GM18508 (cell line): Measurements from ENCODE around the gene HGFAC.
"Not testable (repeated sequence)": the region's sequence is repeated elsewhere in the genome, so short reads cannot be mapped to it uniquely, and the experiment has no call there.

Experiments used
- ATAC-seq: cut with Tn5 transposase; IDR thresholded peaks from one replicate; pipeline ENCODE4 v1.9.1; 2021; ENCODE audit warnings: moderate number of reproducible peaks; ENCODE audit not compliant: insufficient read depth, unreplicated experiment

The HGFAC gene

DNA sequence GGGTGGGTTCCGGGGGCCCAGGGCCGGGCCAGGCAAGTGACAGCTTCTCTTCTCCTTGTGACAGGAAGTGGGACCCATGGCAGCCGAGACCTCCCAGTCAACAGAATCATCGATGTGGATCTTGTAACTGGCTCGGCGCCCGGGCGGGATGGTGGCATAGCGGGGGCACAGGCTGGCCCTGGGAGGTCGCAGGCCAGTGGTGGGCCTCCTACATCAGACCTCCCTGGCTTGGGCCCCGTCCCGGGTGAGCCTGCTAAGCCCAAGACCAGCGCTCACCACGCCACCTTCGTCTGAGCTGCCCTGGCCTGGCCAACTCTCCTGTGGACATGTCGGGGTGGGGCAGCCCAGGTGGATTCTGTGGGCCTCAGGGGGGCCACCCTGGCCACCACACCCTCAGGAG is 2.4 kb upstream of the HGFAC start:
- no peak for ATAC-seq

DNA sequence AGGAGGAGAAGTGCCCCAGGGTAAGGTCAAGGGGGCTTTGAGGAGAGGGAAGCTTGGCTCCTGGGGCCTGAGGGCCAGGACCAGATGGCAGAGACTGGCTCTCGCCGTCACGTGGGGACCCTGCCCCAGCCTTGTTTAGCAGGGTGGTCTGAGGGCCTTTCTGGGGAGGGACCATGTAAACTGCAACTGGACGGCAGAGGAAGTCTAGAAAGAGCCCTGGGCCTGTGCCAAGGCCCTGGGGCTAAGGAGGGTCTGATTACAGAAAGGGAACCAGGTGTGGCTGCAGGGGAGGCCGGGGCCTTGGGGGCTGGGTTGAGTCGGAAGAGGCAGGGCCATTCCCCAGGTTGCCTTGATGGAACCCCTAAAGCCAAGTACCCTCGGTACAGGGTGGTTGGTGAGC is 1.8 kb upstream of the HGFAC start:
- no peak for ATAC-seq

GRCh38 chr4:3440979-3441500 is 728 bp upstream of the HGFAC start:
- no peak for ATAC-seq

DNA sequence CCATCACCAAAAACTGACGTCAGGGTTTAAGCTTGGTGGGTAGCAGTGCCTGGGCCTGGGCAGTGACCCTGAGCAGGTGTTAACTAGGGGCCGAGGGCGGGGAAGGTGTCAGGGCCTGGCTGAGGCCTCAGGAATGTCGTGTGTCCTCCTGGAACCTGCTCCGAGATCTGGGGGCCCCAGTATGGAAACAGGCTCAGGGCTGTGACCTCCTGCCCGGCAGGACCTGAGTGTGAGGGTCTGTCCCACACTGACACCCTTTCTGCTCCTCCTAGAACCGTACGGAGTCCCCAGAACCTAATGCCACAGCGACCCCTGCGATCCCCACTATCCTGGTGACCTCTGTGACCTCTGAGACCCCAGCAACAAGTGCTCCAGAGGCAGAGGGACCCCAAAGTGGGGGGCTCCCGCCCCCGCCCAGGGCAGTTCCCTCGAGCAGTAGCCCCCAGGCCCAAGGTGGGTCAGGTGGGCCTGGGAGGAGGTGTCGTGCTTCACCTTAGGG is 741 bp downstream of the HGFAC start:
- no peak for ATAC-seq

DNA sequence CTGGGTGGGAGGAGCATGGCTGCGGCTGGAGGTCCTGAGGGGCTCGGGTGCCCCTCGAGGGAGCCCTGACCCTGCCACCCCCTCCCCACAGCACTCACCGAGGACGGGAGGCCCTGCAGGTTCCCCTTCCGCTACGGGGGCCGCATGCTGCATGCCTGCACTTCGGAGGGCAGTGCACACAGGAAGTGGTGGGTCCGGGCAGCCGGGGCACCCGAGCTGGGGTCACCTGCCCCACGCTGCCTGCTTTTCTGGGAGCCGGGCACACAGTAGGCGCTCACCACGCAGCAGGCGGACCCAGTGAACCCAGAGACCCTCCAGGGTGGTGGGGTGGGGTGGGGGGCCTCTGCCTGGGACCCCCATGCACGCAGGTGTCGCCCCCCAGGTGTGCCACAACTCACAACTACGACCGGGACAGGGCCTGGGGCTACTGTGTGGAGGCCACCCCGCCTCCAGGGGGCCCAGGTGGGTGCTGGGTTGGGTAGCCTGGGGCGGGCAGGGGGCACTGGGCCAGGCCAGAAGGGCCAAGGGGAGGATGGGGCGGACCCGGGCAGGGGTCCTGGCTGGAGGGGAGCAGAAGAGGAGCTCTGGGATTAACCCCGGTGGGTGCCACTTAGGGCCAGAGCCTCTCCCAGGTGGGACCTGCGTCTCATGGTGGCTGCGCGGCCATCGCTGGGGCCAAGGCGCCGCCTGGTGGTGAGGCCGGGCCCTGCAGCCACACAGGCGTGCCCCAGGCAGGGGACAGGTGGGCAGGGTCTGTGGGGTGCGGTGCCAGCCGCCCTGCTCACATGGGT is 1.4 kb downstream of the HGFAC start:
- no peak for ATAC-seq

GRCh38 chr4:3443750-3444309 is 2.1 kb downstream of the HGFAC start:
- no peak for ATAC-seq

GRCh38 chr4:3444351-3445110 is 2.8 kb downstream of the HGFAC start:
- ATAC-seq: no peak

DNA sequence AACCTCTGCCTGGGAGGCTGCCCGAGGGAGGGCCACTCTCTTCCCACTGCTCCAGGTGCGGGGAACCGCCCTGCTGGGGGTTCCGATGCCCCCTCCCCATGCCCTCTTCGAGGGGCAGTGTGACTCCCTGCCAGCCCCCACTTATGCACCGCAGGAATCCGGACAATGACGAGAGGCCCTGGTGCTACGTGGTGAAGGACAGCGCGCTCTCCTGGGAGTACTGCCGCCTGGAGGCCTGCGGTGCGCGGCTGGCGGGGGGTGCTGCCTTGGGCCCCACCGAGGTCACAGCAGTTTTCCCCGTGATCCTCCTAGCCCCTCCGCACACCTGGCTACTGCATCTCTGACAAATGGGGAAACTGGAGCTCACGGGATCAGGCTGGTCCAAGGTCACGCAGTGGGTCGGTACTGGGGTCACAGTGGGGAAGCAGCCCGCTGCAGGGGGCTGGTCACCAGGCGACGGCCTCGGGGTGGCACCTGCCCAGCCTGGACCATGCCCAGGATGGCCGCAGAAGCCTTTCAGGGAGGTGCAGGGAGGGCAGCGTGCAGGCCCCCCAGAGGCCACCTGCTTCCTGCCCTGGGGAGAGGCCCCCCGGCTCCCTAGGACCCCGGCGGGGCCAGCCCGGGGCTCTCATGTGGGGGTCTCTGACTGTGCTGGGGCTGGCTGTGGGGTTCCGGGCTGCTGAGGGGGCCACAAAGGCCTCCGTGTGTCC is 3.5 kb downstream of the HGFAC start:
- no peak for ATAC-seq

GRCh38 chr4:3445829-3446545 is 4.2 kb downstream of the HGFAC start:
- no peak for ATAC-seq

DNA sequence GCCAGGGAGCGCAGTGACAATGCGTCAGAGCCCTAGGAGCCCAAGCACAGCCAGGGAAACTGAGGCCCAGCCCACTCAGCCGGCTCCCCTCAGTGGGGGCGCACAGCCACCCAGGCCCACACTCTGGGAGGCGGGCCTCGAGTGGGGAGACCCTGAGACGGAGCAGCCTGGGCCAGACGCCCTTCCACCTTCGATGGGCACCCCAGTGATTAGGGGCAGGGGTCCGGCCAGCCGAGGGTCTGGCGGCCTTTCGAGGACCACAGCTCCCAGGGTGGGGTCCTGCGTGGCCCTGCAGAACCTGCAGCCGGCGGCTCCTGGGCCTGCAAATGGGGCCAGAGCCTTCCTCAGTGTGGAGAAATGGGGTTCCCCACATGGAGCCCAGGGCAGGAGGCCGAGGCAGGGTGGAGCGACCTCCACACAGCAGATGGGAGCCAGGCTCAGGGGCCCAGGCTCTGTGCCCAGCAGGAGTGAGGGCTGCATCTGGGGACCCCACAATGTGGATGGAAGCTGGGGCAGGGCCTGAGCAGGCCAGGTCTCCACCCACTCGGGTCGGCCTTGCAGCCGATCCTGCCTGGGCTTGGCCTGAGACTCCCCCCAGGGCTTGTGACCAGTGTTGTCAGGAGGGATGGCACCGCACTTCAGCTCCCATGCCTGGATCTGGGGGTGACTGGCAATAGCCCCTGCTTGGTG is 5.0 kb downstream of the HGFAC start:
- no peak for ATAC-seq

DNA sequence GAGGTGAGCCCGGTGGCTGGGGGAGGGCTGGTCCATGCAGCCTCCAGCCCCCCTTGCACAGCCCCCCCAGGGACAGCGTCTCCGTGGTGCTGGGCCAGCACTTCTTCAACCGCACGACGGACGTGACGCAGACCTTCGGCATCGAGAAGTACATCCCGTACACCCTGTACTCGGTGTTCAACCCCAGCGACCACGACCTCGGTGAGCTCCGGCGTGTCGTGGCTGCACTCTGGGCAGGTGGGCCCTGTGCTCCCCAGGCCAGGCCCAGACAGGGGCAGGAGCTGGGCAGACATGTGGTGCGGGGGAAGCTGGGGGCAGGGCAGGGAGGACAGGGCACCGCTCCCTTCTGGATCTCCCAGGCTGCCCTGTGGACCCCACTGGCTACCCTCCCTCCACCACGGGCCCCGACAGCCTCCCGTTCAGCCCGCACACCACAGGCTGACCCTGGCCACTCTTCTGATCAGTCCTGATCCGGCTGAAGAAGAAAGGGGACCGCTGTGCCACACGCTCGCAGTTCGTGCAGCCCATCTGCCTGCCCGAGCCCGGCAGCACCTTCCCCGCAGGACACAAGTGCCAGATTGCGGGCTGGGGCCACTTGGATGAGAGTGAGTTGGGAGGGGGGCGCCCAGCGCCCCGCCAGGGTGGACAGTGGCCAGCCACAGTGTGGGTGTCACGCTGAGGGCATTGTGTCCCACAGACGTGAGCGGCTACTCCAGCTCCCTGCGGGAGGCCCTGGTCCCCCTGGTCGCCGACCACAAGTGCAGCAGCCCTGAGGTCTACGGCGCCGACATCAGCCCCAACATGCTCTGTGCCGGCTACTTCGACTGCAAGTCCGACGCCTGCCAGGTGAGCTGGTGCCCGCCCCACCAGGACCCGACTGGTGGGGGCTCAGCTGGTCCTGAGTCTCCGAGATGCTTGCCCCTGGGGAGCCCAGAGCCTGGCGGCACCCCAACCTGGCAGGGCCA is 5.9 kb downstream of the HGFAC start:
- no peak for ATAC-seq

DNA sequence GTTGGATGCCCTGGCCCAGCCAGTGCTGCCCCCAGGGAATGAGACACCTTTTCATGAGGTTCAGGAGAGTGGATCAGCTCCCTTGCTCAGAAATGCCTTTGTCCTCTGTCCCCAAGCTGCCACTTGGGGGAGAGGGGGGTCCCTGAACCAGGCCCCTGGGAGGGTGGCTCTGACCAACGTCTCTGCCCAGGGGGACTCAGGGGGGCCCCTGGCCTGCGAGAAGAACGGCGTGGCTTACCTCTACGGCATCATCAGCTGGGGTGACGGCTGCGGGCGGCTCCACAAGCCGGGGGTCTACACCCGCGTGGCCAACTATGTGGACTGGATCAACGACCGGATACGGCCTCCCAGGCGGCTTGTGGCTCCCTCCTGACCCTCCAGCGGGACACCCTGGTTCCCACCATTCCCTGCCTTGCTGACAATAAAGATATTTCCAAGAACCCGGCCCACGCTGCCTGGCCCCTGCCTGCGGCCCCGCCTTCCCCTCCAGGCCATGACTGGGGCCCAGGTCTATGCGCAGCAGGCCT is 7.3 kb downstream of the HGFAC start:
- no peak for ATAC-seq

DNA sequence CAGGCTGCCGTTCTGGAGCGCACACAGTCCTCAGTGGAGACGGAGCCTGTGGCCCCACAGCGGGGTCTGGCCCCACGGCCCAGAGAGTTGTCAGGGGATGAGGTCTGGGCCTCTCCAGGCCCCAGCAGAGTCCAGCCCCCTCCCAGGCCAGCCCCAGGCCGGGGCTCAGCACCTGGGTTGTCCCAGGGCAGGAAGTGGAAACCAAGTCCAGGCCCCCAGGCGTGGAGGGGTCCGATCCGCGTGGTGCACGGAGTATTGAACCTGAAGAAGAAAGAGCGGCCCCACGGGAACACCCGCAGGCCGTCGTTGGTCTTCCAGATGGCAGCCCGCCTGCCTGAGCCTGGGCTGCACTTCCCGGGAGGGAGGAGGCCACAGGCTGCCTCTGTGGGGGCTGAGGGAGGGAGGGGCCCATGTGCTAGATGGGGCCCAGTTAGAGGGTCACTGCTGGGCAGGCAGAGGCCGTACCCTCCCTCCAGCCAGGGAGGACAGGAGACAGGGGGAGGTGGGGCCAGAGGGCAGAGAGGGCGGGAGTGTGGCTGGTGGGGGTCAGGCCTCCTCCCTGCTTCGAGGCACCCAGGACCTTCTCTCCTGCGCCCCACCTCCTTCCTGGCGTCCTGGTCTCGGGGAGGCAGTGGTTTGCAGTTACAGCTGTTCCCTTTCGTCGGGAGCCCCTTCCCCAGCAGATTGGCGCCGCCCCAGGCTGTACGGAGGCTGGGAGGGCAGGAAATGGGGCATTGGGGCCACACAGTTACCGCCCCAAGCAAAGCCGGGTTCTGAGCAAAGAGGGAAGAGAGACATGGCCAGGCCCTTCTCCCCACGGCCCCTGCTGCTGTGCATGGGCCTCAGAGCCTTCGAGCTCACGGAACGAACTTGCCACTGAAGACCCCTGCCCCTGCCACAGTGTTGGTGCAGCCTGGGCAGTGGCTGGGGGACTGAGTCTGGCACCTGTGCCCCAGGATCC is 8.1 kb downstream of the HGFAC start:
- no peak for ATAC-seq

- no peak for ATAC-seq
These were observed 8.9 kb downstream of the HGFAC start for GRCh38 chr4:3450643-3451042.

DNA sequence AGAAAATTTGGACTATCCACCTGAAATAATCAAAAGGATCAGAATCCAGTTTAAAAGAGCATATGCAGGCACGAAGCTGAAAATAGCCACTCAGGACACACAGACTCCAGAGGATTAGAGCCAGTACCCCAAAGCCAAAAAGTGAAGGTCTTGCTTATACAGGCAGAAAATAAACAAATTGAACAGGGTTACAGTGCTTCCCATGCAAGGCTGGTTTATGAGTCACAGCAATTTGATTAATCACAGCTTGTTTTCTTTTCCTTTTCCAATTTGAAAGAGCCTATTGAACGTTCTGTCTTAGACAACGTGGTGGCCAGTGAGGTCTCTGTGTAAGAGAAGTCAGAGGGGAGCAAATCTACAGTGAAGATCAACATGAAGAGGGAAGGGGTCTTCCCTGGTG is 10.2 kb downstream of the HGFAC start:
- ATAC-seq: no peak

DNA sequence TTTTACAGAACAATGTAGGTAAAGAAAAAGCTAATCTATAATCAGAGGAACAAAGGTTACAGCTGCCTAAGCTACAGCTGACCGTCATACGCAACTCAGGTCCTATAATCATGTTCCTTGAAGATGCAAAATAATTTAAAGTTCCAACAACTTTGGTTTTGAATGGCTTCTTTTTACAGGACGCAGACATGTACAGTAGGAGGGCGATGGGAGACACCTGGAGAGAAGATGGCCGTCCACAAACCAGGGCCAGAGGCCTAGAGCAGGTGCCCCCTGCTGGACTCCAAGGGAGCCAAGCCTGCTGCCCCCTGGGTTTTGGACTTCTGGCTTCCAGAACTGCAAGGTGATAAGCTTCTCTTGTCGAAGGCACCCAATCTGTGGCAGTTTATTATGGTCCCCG is 10.6 kb downstream of the HGFAC start:
- ATAC-seq: no peak

DNA sequence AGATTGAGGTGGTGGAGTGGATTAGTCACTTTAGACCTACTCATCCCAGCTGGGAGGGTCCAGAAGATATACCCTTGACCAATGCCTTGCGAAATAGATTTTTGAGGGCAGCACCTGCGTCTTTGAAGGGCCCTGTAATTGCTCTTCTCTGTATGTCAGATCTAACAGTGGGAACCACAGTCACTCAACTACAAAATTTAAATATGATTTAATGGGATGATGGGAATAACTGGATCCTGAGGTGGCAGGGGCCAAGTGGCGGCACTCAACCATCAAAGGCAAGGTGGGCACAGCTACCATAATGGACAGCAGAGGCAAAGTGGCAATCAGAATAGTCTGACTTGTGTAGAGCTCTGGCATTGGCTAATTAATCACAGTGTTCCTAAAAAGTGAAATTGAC is 13.8 kb downstream of the HGFAC start:
- ATAC-seq: not testable (repeated sequence)
